Tibial artery (tissue), 4 donors: ENCODE measurements around the gene DSC3.
"Not testable (repeated sequence)": the region's sequence is repeated elsewhere in the genome, so short reads cannot be mapped to it uniquely, and the experiment has no call there.

ENCODE experiments used
- DNase-seq, 2 donors: peaks; one replicate each; pipeline ENCODE4 v3.0.0-alpha.2; 2019
- H3K27ac ChIP-seq, 2 donors: fragments of 200-600 bp; sonication (generic) in 1 of 2; 1 replicate in 1 of 2; 2 replicates in 1 of 2; pipeline ENCODE4 v1.5.1; 2018 to 2019; ENCODE audit warnings: mild to moderate bottlenecking in 1 of 2
- H3K27me3 ChIP-seq, 2 donors: fragments of 200-600 bp; sonication (generic) in 1 of 2; one replicate each; pipeline versions ENCODE4 v1.5.1 to v1.6.0; 2016 to 2019
- H3K36me3 ChIP-seq, 3 donors: fragments of 200-600 bp; sonication (generic) in 2 of 3; one replicate each; pipeline ENCODE4 v1.5.1; 2016 to 2019; ENCODE audit warnings: mild to moderate bottlenecking in 2 of 3
- H3K4me1 ChIP-seq, 4 donors: fragments of 200-600 bp; sonication (generic) in 2 of 4; 1 replicate in 3 of 4; 2 replicates in 1 of 4; pipeline ENCODE4 v1.5.1; 2016 to 2019
- H3K4me3 ChIP-seq, 2 donors: fragments of 200-600 bp; sonication (generic) in 1 of 2; 1 replicate in 1 of 2; 2 replicates in 1 of 2; pipeline ENCODE4 v1.5.1; 2018 to 2019; ENCODE audit warnings: mild to moderate bottlenecking in 2 of 2
- H3K9me3 ChIP-seq, 3 donors: fragments of 200-600 bp; sonication (generic) in 1 of 3; one replicate each; pipeline ENCODE4 v1.5.1; 2016 to 2019
- CTCF ChIP-seq, 2 experiments: fragments of 200-600 bp in 1 of 2; fragments of 450-650 bp in 1 of 2; IDR thresholded peaks; one replicate each; pipeline ENCODE4 v1.5.1; 2017 to 2019; ENCODE audit warnings: antibody characterized with exemption in 2 of 2, mild to moderate bottlenecking in 1 of 2, moderate library complexity in 1 of 2
- intact Hi-C: fragments of 100-400 bp; cut with DNase I; formaldehyde crosslinking; loops from one replicate; pipeline ENCODE4 v1.15.0; 2023; ENCODE audit warnings: low total_unique reads

DSC3 gene

GRCh38 chr18:31015715-31016434 is 26.7 kb downstream of the DSC3 start:
- Histone ChIP-seq H3K4me1 (no peaks in the 10 kb centered on the region), H3K4me3 (no peak overlapping the region), H3K9me3 (no peaks in the 10 kb centered on the region), H3K36me3 (no peaks in the 10 kb centered on the region), H3K27ac (no peak overlapping the region), H3K27me3 (no peaks in the 10 kb centered on the region)
- intact Hi-C loops = no loop called here
- DNase-seq = no peak
- no peak for TF ChIP-seq CTCF (IDR thresholded peaks at IDR 0.05)

- H3K36me3 ChIP-seq, H3K27me3 ChIP-seq, H3K27ac ChIP-seq, H3K4me3 ChIP-seq, H3K4me1 ChIP-seq, DNase-seq, intact Hi-C loops, H3K9me3 ChIP-seq: not testable (repeated sequence)
These were observed 31.1 kb downstream of the DSC3 start for GRCh38 chr18:31011455-31011854.

DNA sequence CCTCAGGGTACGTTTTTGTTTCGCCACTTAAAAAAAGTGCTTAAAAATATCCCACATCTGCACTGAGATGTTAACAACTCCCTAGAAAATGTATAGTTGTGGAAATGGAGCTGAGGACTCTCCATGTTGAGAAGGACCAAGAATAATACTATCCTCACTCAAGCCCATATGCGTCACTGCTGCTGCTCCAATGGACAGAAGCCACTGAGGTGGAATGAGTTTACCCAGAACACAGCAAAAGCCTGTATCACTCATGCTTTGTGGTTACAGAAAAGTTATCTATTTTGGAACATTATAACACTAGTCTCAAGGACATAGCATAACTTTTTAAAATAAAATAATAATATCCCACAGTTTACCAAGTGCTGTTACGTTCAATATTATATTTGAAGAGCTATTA is 31.9 kb downstream of the DSC3 start:
- no peak for TF ChIP-seq CTCF (IDR thresholded peaks at IDR 0.05)
- Histone ChIP-seq H3K4me3 (no peak overlapping the region), H3K27ac (no peak overlapping the region), H3K9me3 (no peaks in the 10 kb centered on the region), H3K36me3 (no peaks in the 10 kb centered on the region), H3K27me3 (no peaks in the 10 kb centered on the region), H3K4me1 (no peaks in the 10 kb centered on the region)
- intact Hi-C loops = no loop called here
- no peak for DNase-seq

GRCh38 chr18:30999887-31000628 is 42.5 kb downstream of the DSC3 start:
- Histone ChIP-seq H3K27ac (no peak overlapping the region), H3K4me3 (no peak overlapping the region)
- TF ChIP-seq CTCF (IDR thresholded peaks at IDR 0.05) = no peak

GRCh38 chr18:30999186-30999585 is 43.4 kb downstream of the DSC3 start:
- no peak for DNase-seq
- Histone ChIP-seq H3K4me3 (no peak overlapping the region), H3K36me3 (no peaks in the 10 kb centered on the region), H3K27me3 (no peaks in the 10 kb centered on the region), H3K27ac (no peak overlapping the region), H3K4me1 (no peaks in the 10 kb centered on the region), H3K9me3 (no peaks in the 10 kb centered on the region)
- intact Hi-C loops = no loop called here
- TF ChIP-seq CTCF (IDR thresholded peaks at IDR 0.05) = no peak

More at GRCh38 chr18:30999887-31000628, 42.5 kb downstream of the DSC3 start:
- Histone ChIP-seq H3K27me3 (no peaks in the 10 kb centered on the region), H3K4me1 (no peaks in the 10 kb centered on the region), H3K9me3 (no peaks in the 10 kb centered on the region), H3K36me3 (no peaks in the 10 kb centered on the region)
- DNase-seq = no peak
- intact Hi-C loops = no loop called here

GRCh38 chr18:30997223-30997622 is 45.3 kb downstream of the DSC3 start:
- Histone ChIP-seq H3K9me3 (no peaks in the 10 kb centered on the region), H3K27me3 (no peaks in the 10 kb centered on the region), H3K27ac (no peak overlapping the region), H3K4me3 (no peak overlapping the region), H3K4me1 (no peaks in the 10 kb centered on the region), H3K36me3 (no peaks in the 10 kb centered on the region)
- no peak for DNase-seq
- intact Hi-C loops = no loop called here
- TF ChIP-seq CTCF (IDR thresholded peaks at IDR 0.05) = no peak
